ENCODE results near the gene AMHR2. TPM values are rescaled to one million over a fixed set of nuclear protein-coding genes. Genes with fewer than 3 reads are reported as not detected.
A peak's percentile ranks its signal among the peaks of the same experiment; 100 is the strongest.

AMHR2 gene
- total RNA-seq, 1 donor from 2014 or later: 0.09 TPM

GRCh38 chr12:53466640-53467039 lies 43.0 kb downstream of the AMHR2 start:
- peak overlapping the region; percentile 1 for H3K27ac Mint-ChIP-seq
- H3K36me3 Mint-ChIP-seq (ENCODE audit: low read depth): peaks cover 84% of the 10 kb centered on the region
- DNase-seq: no peak
- H3K4me3 Mint-ChIP-seq: no peak overlapping the region
- H3K9me3 Mint-ChIP-seq: no peaks in the 10 kb centered on the region
- intact Hi-C loops (cut with micrococcal nuclease): no loop called here
- no peaks in the 10 kb centered on the region for H3K27me3 Mint-ChIP-seq
- H3K4me1 Mint-ChIP-seq: peaks cover 17% of the 10 kb centered on the region

- Mint-ChIP-seq H3K9me3 (no peaks in the 10 kb centered on the region), H3K4me1 (peaks cover 21% of the 10 kb centered on the region), H3K36me3 (ENCODE audit: low read depth) (peaks cover 84% of the 10 kb centered on the region), H3K27ac (peak overlapping the region; percentile 1), H3K4me3 (no peak overlapping the region), H3K27me3 (no peaks in the 10 kb centered on the region)
- intact Hi-C loops (cut with micrococcal nuclease): no loop called here
- no peak for DNase-seq
These were observed 43.4 kb downstream of the AMHR2 start for GRCh38 chr12:53467082-53467481.

- no peak for DNase-seq
- Mint-ChIP-seq H3K9me3 (no peaks in the 10 kb centered on the region), H3K36me3 (ENCODE audit: low read depth) (peaks cover 82% of the 10 kb centered on the region), H3K27me3 (no peaks in the 10 kb centered on the region), H3K27ac (no peak overlapping the region), H3K4me3 (no peak overlapping the region), H3K4me1 (peaks cover 22% of the 10 kb centered on the region)
- intact Hi-C loops (cut with micrococcal nuclease): no loop called here
These were observed 44.2 kb downstream of the AMHR2 start for GRCh38 chr12:53467880-53468279.

- H3K4me1 Mint-ChIP-seq: peaks cover 19% of the 10 kb centered on the region
- no peak overlapping the region for H3K4me3 Mint-ChIP-seq
- no peak for DNase-seq
- no peaks in the 10 kb centered on the region for H3K27me3 Mint-ChIP-seq
- peaks cover 80% of the 10 kb centered on the region for H3K36me3 Mint-ChIP-seq (ENCODE audit: low read depth)
- intact Hi-C loops (cut with micrococcal nuclease): no loop called here
- no peak overlapping the region for H3K27ac Mint-ChIP-seq
- no peaks in the 10 kb centered on the region for H3K9me3 Mint-ChIP-seq
These were observed 44.6 kb downstream of the AMHR2 start for GRCh38 chr12:53468282-53468681.

GRCh38 chr12:53472056-53472582 lies 48.5 kb downstream of the AMHR2 start:
- intact Hi-C loops (cut with micrococcal nuclease): loop anchor here (2.0 kb wide), 1 partner anchor 13 kb away; no protein-coding TSS in a partner anchor
- Mint-ChIP-seq H3K27ac (no peak overlapping the region), H3K4me1 (peaks cover 35% of the 10 kb centered on the region), H3K4me3 (no peak overlapping the region), H3K36me3 (ENCODE audit: low read depth) (peaks cover 80% of the 10 kb centered on the region), H3K9me3 (no peaks in the 10 kb centered on the region), H3K27me3 (no peaks in the 10 kb centered on the region)
- no peak for DNase-seq

- H3K36me3 Mint-ChIP-seq (ENCODE audit: low read depth): peaks cover 76% of the 10 kb centered on the region
- intact Hi-C loops (cut with micrococcal nuclease): no loop called here
- no peak for DNase-seq
- H3K27ac Mint-ChIP-seq: peak overlapping the region; percentile 63
- no peak overlapping the region for H3K4me3 Mint-ChIP-seq
- no peaks in the 10 kb centered on the region for H3K9me3 Mint-ChIP-seq
- peaks cover 35% of the 10 kb centered on the region for H3K4me1 Mint-ChIP-seq
- H3K27me3 Mint-ChIP-seq: no peaks in the 10 kb centered on the region
These were observed 50.4 kb downstream of the AMHR2 start for GRCh38 chr12:53474077-53474476.

GRCh38 chr12:53474819-53475218 lies 51.2 kb downstream of the AMHR2 start:
- Mint-ChIP-seq H3K4me1 (peaks cover 35% of the 10 kb centered on the region), H3K27me3 (no peaks in the 10 kb centered on the region), H3K4me3 (peak overlapping the region; percentile 7), H3K36me3 (ENCODE audit: low read depth) (peaks cover 82% of the 10 kb centered on the region), H3K27ac (peak overlapping the region; percentile 63), H3K9me3 (no peaks in the 10 kb centered on the region)
- DNase-seq: no peak
- intact Hi-C loops (cut with micrococcal nuclease): no loop called here

GRCh38 chr12:53476769-53477209 lies 53.1 kb downstream of the AMHR2 start:
- Mint-ChIP-seq H3K27ac (no peak overlapping the region), H3K27me3 (no peaks in the 10 kb centered on the region), H3K4me3 (no peak overlapping the region), H3K36me3 (ENCODE audit: low read depth) (peaks cover 79% of the 10 kb centered on the region), H3K4me1 (peaks cover 27% of the 10 kb centered on the region), H3K9me3 (no peaks in the 10 kb centered on the region)
- intact Hi-C loops (cut with micrococcal nuclease): no loop called here
- no peak for DNase-seq

GRCh38 chr12:53478865-53479264 lies 55.2 kb downstream of the AMHR2 start:
- H3K27ac Mint-ChIP-seq: no peak overlapping the region
- intact Hi-C loops (cut with micrococcal nuclease): no loop called here
- peaks cover 18% of the 10 kb centered on the region for H3K4me1 Mint-ChIP-seq
- DNase-seq: no peak
- H3K36me3 Mint-ChIP-seq (ENCODE audit: low read depth): peaks cover 73% of the 10 kb centered on the region
- no peaks in the 10 kb centered on the region for H3K9me3 Mint-ChIP-seq
- no peaks in the 10 kb centered on the region for H3K27me3 Mint-ChIP-seq
- no peak overlapping the region for H3K4me3 Mint-ChIP-seq

GRCh38 chr12:53479331-53479730 lies 55.7 kb downstream of the AMHR2 start:
- Mint-ChIP-seq H3K9me3 (no peaks in the 10 kb centered on the region), H3K4me1 (peaks cover 14% of the 10 kb centered on the region), H3K36me3 (ENCODE audit: low read depth) (peaks cover 72% of the 10 kb centered on the region), H3K27ac (no peak overlapping the region), H3K27me3 (no peaks in the 10 kb centered on the region), H3K4me3 (no peak overlapping the region)
- no peak for DNase-seq
- intact Hi-C loops (cut with micrococcal nuclease): no loop called here

- intact Hi-C loops (cut with micrococcal nuclease): no loop called here
- H3K9me3 Mint-ChIP-seq: no peaks in the 10 kb centered on the region
- H3K4me3 Mint-ChIP-seq: no peak overlapping the region
- peaks cover 4% of the 10 kb centered on the region for H3K4me1 Mint-ChIP-seq
- no peak overlapping the region for H3K27ac Mint-ChIP-seq
- DNase-seq: no peak
- H3K27me3 Mint-ChIP-seq: no peaks in the 10 kb centered on the region
- peaks cover 71% of the 10 kb centered on the region for H3K36me3 Mint-ChIP-seq (ENCODE audit: low read depth)
These were observed 57.1 kb downstream of the AMHR2 start for GRCh38 chr12:53480491-53481442.

Other genes with a start within 250 kb of the AMHR2 start
- gene ZNF740, start 243.1 kb upstream of the AMHR2 start, total RNA-seq: 44.0 and 50.5 TPM in 2 replicates
- 21.6 and 25.6 TPM in 2 replicates for gene CSAD, start 242.9 kb upstream of the AMHR2 start, total RNA-seq
- 226 and 239 TPM in 2 replicates for gene ITGB7, start 216.6 kb upstream of the AMHR2 start, total RNA-seq
- gene RARG, start 191.6 kb upstream of the AMHR2 start, total RNA-seq: 57.2 and 58.5 TPM in 2 replicates
- 71.8 and 76.7 TPM in 2 replicates for gene ESPL1, start 155.6 kb upstream of the AMHR2 start, total RNA-seq
- 319 and 342 TPM in 2 replicates for gene PFDN5, start 128.3 kb upstream of the AMHR2 start, total RNA-seq
- gene MYG1, start 124.2 kb upstream of the AMHR2 start, total RNA-seq: 104 and 108 TPM in 2 replicates
- gene AAAS, start 102.2 kb upstream of the AMHR2 start, total RNA-seq: 86.7 and 91.1 TPM in 2 replicates
- gene SP7, start 87.5 kb upstream of the AMHR2 start, total RNA-seq: not detected in 2 replicates
- gene SP1, start 43.7 kb upstream of the AMHR2 start, total RNA-seq: 67.7 and 69.2 TPM in 2 replicates
- 201 and 211 TPM in 2 replicates for gene PRR13, start 17.9 kb downstream of the AMHR2 start, total RNA-seq
- gene PCBP2, start 28.2 kb downstream of the AMHR2 start, total RNA-seq: 942 and 960 TPM in 2 replicates
- 13.5 and 15.3 TPM in 2 replicates for gene MAP3K12, start 75.6 kb downstream of the AMHR2 start, total RNA-seq
- 49.7 and 52.2 TPM in 2 replicates for gene TARBP2, start 77.4 kb downstream of the AMHR2 start, total RNA-seq
- 0.57 TPM in 1 of 2 replicates, not detected in the other for gene NPFF, start 83.6 kb downstream of the AMHR2 start, total RNA-seq
- 23.0 and 31.5 TPM in 2 replicates for gene ATF7, start 202.5 kb downstream of the AMHR2 start, total RNA-seq

Data from activated CD4-positive, alpha-beta T cell treated with anti-CD3 and anti-CD28 coated beads, Interleukin-2, amount 10 ng/mL, durations not matched to agents 24 days and 14 days (primary cell).